A549 (cell line): ENCODE results near the gene NPNT. TPM values are rescaled to one million over a fixed set of nuclear protein-coding genes. Genes with fewer than 3 reads are reported as not detected.

ENCODE experiments used
- ATAC-seq, 2 experiments: fragments of 200-7000 bp in 1 of 2; fragments of >200 bp in 1 of 2; cut with Nextera tagmentation in 1 of 2; cut with Tn5 transposase in 1 of 2; 3 replicates each; pipeline versions ENCODE4 v1.8.0 to v1.9.1; 2018 to 2020; ENCODE audit warnings: mild to moderate bottlenecking in 1 of 2, moderate library complexity in 1 of 2
- CTCF ChIA-PET: fragments of 300-600 bp; sonication (Branson Sonifier 250); formaldehyde crosslinking; extraction: SDS; loops from one replicate; lab custom pipeline; 2021; ENCODE audit warnings: antibody characterized with exemption, inconsistent platforms; lab: Yijun Ruan, JAX
- POLR2A ChIA-PET: fragments of 350-600 bp; formaldehyde crosslinking; extraction: SDS; loops from one replicate; lab custom pipeline; 2021; ENCODE audit warnings: antibody characterized with exemption, inconsistent platforms; lab: Yijun Ruan, JAX
- DNase-seq, 2 experiments: peaks; one replicate each; pipeline versions ENCODE4 v3.0.0 to v3.0.0-alpha.2; 2011 to 2016; ENCODE audit warnings: low read depth in 1 of 2, low spot score in 1 of 2
- FAIRE-seq: peaks from 2 replicates; lab custom pipeline; 2011; peaks lifted over from hg19 to GRCh38; lab: Jason Lieb, UNC
- H3K27ac ChIP-seq, 2 experiments: fragments of >200 bp; sonication (Bioruptor Twin); formaldehyde crosslinking; 3 replicates each; pipeline ENCODE4 v1.5.1; 2016 to 2017
- H3K4me1 ChIP-seq: fragments of >200 bp; sonication (Bioruptor Twin); formaldehyde crosslinking; 3 replicates; pipeline ENCODE4 v1.6.1; 2016
- H3K4me2 ChIP-seq: fragments of >200 bp; sonication (Bioruptor Twin); formaldehyde crosslinking; 3 replicates; pipeline ENCODE4 v1.6.1; 2016
- H3K4me3 ChIP-seq: fragments of >200 bp; sonication (Bioruptor Twin); formaldehyde crosslinking; 3 replicates; pipeline ENCODE4 v1.5.1; 2016
- H3K9me3 ChIP-seq: fragments of >200 bp; sonication (Bioruptor Twin); formaldehyde crosslinking; 3 replicates; pipeline ENCODE4 v1.6.1; 2016
- BHLHE40 ChIP-seq: IDR thresholded peaks from 2 replicates; pipeline ENCODE4 v1.6.1; 2012; ENCODE audit warnings: low read depth, low read length, inconsistent platforms
- CBX2 ChIP-seq: fragments of 200-600 bp; sonication (generic); IDR thresholded peaks from 2 replicates; pipeline ENCODE4 v1.6.1; 2016; ENCODE audit warnings: low read depth, mild to moderate bottlenecking, borderline replicate concordance
- CHD2 ChIP-seq: fragments of 150-350 bp; IDR thresholded peaks from 2 replicates; pipeline ENCODE4 v1.6.1; 2014; ENCODE audit warnings: low read length; ENCODE audit not compliant: partially characterized antibody
- CHD4 ChIP-seq: fragments of 200-600 bp; sonication (generic); IDR thresholded peaks from 2 replicates; pipeline ENCODE4 v1.6.1; 2016; ENCODE audit warnings: antibody characterized with exemption, mild to moderate bottlenecking, borderline replicate concordance
- E2F6 ChIP-seq: IDR thresholded peaks from 2 replicates; pipeline ENCODE4 v1.6.1; 2012; ENCODE audit warnings: low read depth, borderline replicate concordance
- EHF ChIP-seq: fragments of 250-450 bp; sonication (Bioruptor Pico); IDR thresholded peaks from 2 replicates; pipeline ENCODE4 v1.5.0; 2020; ENCODE audit warnings: mild to moderate bottlenecking
- EP300 ChIP-seq, 2 experiments: fragments of >200 bp; sonication (Bioruptor Twin); formaldehyde crosslinking; IDR thresholded peaks; 2 replicates in 1 of 2; 3 replicates in 1 of 2; pipeline ENCODE4 v1.6.1; 2016 to 2017
- FOSB ChIP-seq: fragments of 250-450 bp; sonication (Bioruptor Pico); IDR thresholded peaks from 2 replicates; pipeline ENCODE4 v1.5.0; 2020; ENCODE audit warnings: mild to moderate bottlenecking, moderate library complexity
- GATA3 ChIP-seq: IDR thresholded peaks from 2 replicates; pipeline ENCODE4 v1.6.1; 2012; ENCODE audit warnings: borderline replicate concordance
- HOXA7 ChIP-seq: fragments of 250-450 bp; sonication (Bioruptor Pico); IDR thresholded peaks from 2 replicates; pipeline ENCODE4 v1.5.0; 2020; ENCODE audit warnings: mild to moderate bottlenecking, moderate library complexity
- JUNB ChIP-seq: fragments of >200 bp; sonication (Bioruptor Twin); formaldehyde crosslinking; IDR thresholded peaks from 2 replicates; pipeline ENCODE4 v1.6.1; 2016
- KDM5A ChIP-seq: fragments of 200-600 bp; sonication (generic); IDR thresholded peaks from 2 replicates; pipeline ENCODE4 v1.6.1; 2016; ENCODE audit warnings: antibody characterized with exemption, mild to moderate bottlenecking
- MAFK ChIP-seq: fragments of 450-650 bp; IDR thresholded peaks from 2 replicates; pipeline ENCODE4 v1.6.1; 2014; ENCODE audit not compliant: partially characterized antibody
- MYC ChIP-seq: IDR thresholded peaks from 2 replicates; pipeline ENCODE4 v1.6.1; 2012; ENCODE audit warnings: mild to moderate bottlenecking, inconsistent platforms, low read length, improper control_type of control experiment, borderline replicate concordance
- NPAS2 ChIP-seq: fragments of 250-450 bp; sonication (Bioruptor Pico); IDR thresholded peaks from 2 replicates; pipeline ENCODE4 v1.8.0; 2022; ENCODE audit warnings: mild to moderate bottlenecking, moderate library complexity, borderline replicate concordance
- NR3C1 ChIP-seq: fragments of >200 bp; sonication (Bioruptor Twin); formaldehyde crosslinking; IDR thresholded peaks from 3 replicates; pipeline ENCODE4 v1.6.1; 2017
- PBX3 ChIP-seq: IDR thresholded peaks from 2 replicates; pipeline ENCODE4 v1.6.1; 2012
- POLR2A ChIP-seq: IDR thresholded peaks from 2 replicates; pipeline ENCODE4 v1.6.1; 2012; ENCODE audit warnings: mild to moderate bottlenecking, low read length
- POLR2AphosphoS2 ChIP-seq: conservative IDR thresholded peaks from 2 replicates; pipeline ENCODE4 v1.6.1; 2012; ENCODE audit warnings: low read length, improper control_type of control experiment, inconsistent platforms
- RARB ChIP-seq: fragments of 250-450 bp; sonication (Bioruptor Pico); IDR thresholded peaks from 2 replicates; pipeline ENCODE4 v1.8.0; 2021; ENCODE audit warnings: mild to moderate bottlenecking, moderate library complexity
- RCOR1 ChIP-seq: fragments of 150-350 bp; IDR thresholded peaks from 2 replicates; pipeline ENCODE4 v1.6.1; 2014; ENCODE audit warnings: antibody characterized with exemption, low read length, low read depth
- RFX5 ChIP-seq: fragments of 450-650 bp; IDR thresholded peaks from 2 replicates; pipeline ENCODE4 v1.7.1; 2014; ENCODE audit warnings: antibody characterized with exemption, mild to moderate bottlenecking, moderate library complexity
- RNF2 ChIP-seq: fragments of 200-600 bp; sonication (generic); IDR thresholded peaks from 2 replicates; pipeline ENCODE4 v1.6.1; 2016; ENCODE audit warnings: low read depth, mild to moderate bottlenecking, antibody characterized with exemption, moderate library complexity, borderline replicate concordance
- SREBF2 ChIP-seq: fragments of 450-650 bp; IDR thresholded peaks from 2 replicates; pipeline ENCODE4 v1.6.1; 2014; ENCODE audit warnings: mild to moderate bottlenecking, moderate library complexity
- ZC3H11A ChIP-seq: fragments of 450-650 bp; IDR thresholded peaks from 2 replicates; pipeline ENCODE4 v1.6.1; 2014; ENCODE audit warnings: antibody characterized with exemption, mild to moderate bottlenecking
- ZSCAN20 ChIP-seq: fragments of 250-450 bp; sonication (Bioruptor Pico); IDR thresholded peaks from 2 replicates; pipeline ENCODE4 v1.8.0; 2022; ENCODE audit warnings: mild to moderate bottlenecking, moderate library complexity
- WGBS: methylation state at CpG from one replicate; pipeline ENCODE4 v1.1.6; 2017; ENCODE audit errors: missing lambda C conversion rate; 5-methylcytosine and 5-hydroxymethylcytosine counted together
- polyA plus RNA-seq, 4 experiments: library from polyadenylated mRNA; depleted of rRNA in 3 of 4; stranded (reverse); fragments of >200 nt; fragmentation: RNase III in 1 of 4; extraction: RNeasy Plus Mini Kit Qiagen cat#74134 plus additional on column Dnase treatment in 1 of 4; gene quantifications; 2 replicates in 3 of 4; 3 replicates in 1 of 4; pipeline ENCODE4 v1.2.3, GENCODE V29; 2011 to 2017
- TF ChIP-seq, protein P1 (sequence below): fragments of 450-650 bp; IDR thresholded peaks from 2 replicates; pipeline ENCODE4 v1.6.1; 2014; ENCODE audit warnings: antibody characterized with exemption
- TF ChIP-seq, protein P2 (sequence below): fragments of 250-450 bp; sonication (Bioruptor Pico); IDR thresholded peaks from 2 replicates; pipeline ENCODE4 v1.5.0; 2021; ENCODE audit warnings: mild to moderate bottlenecking, moderate library complexity, borderline replicate concordance

Gene NPNT
- polyA plus RNA-seq, 2 of the 4 experiments (the other 2 are of a cell fraction): 0.32 to 0.56 TPM

GRCh38 chr4:105902550-105903262, 7.4 kb downstream of the NPNT start:
- POLR2A ChIA-PET: no interaction called here
- DNase-seq (no peak), FAIRE-seq (no peak)
- no peaks in the 10 kb centered on the region for H3K4me1 ChIP-seq
- CTCF ChIA-PET: no interaction called here
- WGBS: 36% methylated on average over 2 of the region's 2 CpGs
- TF ChIP-seq RFX5 (no peak), FOSB (CRISPR knock-in tag) (no peak), POLR2A (no peak), EHF (CRISPR knock-in tag) (no peak), NPAS2 (CRISPR knock-in tag) (no peak), MYC (no peak), CHD4 (no peak), PBX3 (no peak), JUNB (no peak), ZSCAN20 (CRISPR knock-in tag) (no peak), CBX2 (no peak), HOXA7 (CRISPR knock-in tag) (no peak), GATA3 (no peak), RARB (CRISPR knock-in tag) (no peak), MAFK (no peak), CHD2 (no peak), NR3C1 (no peak)
- TF ChIP-seq, protein P1, sequence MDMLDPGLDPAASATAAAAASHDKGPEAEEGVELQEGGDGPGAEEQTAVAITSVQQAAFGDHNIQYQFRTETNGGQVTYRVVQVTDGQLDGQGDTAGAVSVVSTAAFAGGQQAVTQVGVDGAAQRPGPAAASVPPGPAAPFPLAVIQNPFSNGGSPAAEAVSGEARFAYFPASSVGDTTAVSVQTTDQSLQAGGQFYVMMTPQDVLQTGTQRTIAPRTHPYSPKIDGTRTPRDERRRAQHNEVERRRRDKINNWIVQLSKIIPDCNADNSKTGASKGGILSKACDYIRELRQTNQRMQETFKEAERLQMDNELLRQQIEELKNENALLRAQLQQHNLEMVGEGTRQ: no peak
- TF ChIP-seq, all 56 proteins: peak for 0
- H3K4me2 ChIP-seq: no peak overlapping the region
- H3K9me3 ChIP-seq: no peaks in the 10 kb centered on the region
- ATAC-seq: no peak
- H3K27ac ChIP-seq: no peak overlapping the region
- H3K4me3 ChIP-seq: no peak overlapping the region

DNA sequence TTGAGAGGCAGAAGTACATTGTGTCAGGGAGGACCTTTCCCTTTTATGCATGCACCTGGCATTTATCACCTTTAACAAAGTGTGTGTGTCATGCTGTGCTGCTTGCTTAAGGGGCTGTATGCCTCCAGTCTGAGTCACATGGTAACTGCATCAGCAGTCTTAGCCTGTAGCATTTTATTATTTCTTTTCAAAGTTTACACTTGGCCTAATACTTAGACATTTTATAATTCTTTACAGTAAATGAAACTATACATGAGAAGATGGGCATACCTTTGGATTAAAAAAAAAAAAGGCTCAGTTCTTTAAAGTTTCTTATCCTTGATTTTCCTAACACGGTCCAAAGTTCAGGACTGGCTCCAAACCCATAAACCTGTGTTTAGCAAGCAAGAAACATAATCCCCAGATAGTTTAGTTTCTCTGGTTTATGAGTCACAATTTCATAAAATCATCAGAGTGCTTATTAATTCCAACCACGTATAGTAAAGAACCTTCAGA, 14.6 kb downstream of the NPNT start:
- H3K27ac ChIP-seq: no peak overlapping the region
- ATAC-seq (peak; percentile 33 to 66; a peak in 1 of 6 replicates), DNase-seq (peak; percentile 1 to 13), FAIRE-seq (no peak)
- TF ChIP-seq, protein P2, sequence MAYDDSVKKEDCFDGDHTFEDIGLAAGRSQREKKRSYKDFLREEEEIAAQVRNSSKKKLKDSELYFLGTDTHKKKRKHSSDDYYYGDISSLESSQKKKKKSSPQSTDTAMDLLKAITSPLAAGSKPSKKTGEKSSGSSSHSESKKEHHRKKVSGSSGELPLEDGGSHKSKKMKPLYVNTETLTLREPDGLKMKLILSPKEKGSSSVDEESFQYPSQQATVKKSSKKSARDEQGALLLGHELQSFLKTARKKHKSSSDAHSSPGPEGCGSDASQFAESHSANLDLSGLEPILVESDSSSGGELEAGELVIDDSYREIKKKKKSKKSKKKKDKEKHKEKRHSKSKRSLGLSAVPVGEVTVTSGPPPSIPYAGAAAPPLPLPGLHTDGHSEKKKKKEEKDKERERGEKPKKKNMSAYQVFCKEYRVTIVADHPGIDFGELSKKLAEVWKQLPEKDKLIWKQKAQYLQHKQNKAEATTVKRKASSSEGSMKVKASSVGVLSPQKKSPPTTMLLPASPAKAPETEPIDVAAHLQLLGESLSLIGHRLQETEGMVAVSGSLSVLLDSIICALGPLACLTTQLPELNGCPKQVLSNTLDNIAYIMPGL (CRISPR knock-in tag): no peak
- no peak for TF ChIP-seq POLR2AphosphoS2
- TF ChIP-seq POLR2A: no peak
- TF ChIP-seq SREBF2: no peak
- TF ChIP-seq RCOR1: no peak
- TF ChIP-seq CHD2: no peak
- no peak for TF ChIP-seq BHLHE40
- TF ChIP-seq EP300 (IDR thresholded peaks at IDR 0.05): no peak
- no peak for TF ChIP-seq E2F6
- TF ChIP-seq RNF2: no peak
- TF ChIP-seq KDM5A: no peak
- TF ChIP-seq MAFK: no peak
- TF ChIP-seq ZC3H11A: no peak
- ChIA-PET CTCF (no interaction called here), POLR2A (no interaction called here)
- H3K4me3 ChIP-seq: no peak overlapping the region
- H3K4me1 ChIP-seq: peaks cover 13% of the 10 kb centered on the region
- WGBS: 25% methylated on average over 2 of the region's 2 CpGs
- H3K4me2 ChIP-seq: peak overlapping the region; percentile 33
- no peaks in the 10 kb centered on the region for H3K9me3 ChIP-seq
